Endothelial cell of umbilical vein (primary cell): Measurements from ENCODE around the gene GPD1. TPM values are rescaled to one million over a fixed set of nuclear protein-coding genes. Genes with fewer than 3 reads are reported as not detected.

Experiments used
- BruUV-seq: library from RNA; stranded (reverse); fragments of 400-500 nt; replicated peaks from 2 replicates; lab custom pipeline; 2021; lab: Mats Ljungman, UMichigan
- CTCF ChIA-PET: fragments of 300-600, 350-600 bp; sonication (Branson Sonifier 250); formaldehyde crosslinking; loops from one replicate; lab custom pipeline; 2021; ENCODE audit warnings: antibody characterized with exemption, inconsistent platforms; lab: Charles Lee
- POLR2A ChIA-PET: fragments of 300-600, 350-600 bp; sonication (Branson Sonifier 250); formaldehyde crosslinking; loops from one replicate; lab custom pipeline; 2021; ENCODE audit warnings: antibody characterized with exemption, inconsistent platforms; lab: Charles Lee
- DNase-seq: peaks from one replicate; pipeline ENCODE4 v3.0.0-alpha.2; 2011; ENCODE audit warnings: low read depth, low spot score
- FAIRE-seq: peaks from 2 replicates; lab custom pipeline; 2011; peaks lifted over from hg19 to GRCh38; lab: Jason Lieb, UNC
- H2AFZ ChIP-seq: 2 replicates; pipeline ENCODE4 v1.6.0; 2012; ENCODE audit warnings: low read depth, low read length, control low read depth, inconsistent platforms
- H3K27ac ChIP-seq: 2 replicates; pipeline ENCODE4 v1.5.1; 2011; ENCODE audit warnings: low read depth, mild to moderate bottlenecking, control low read depth, low read length, moderate library complexity; ENCODE audit not compliant: insufficient read depth
- H3K27me3 ChIP-seq, 2 experiments: 2 replicates each; pipeline versions ENCODE4 v1.6.0 to v1.6.1; 2011; ENCODE audit warnings: low read length in 2 of 2, mixed read lengths in 1 of 2; ENCODE audit not compliant: control insufficient read depth in 2 of 2, insufficient read depth in 2 of 2
- H3K36me3 ChIP-seq, 2 experiments: 2 replicates in 1 of 2; 3 replicates in 1 of 2; pipeline ENCODE4 v1.5.1; 2011; ENCODE audit warnings: low read length in 2 of 2, mild to moderate bottlenecking in 1 of 2, moderate library complexity in 1 of 2; ENCODE audit not compliant: control insufficient read depth in 2 of 2, insufficient read depth in 2 of 2; ENCODE audit errors: extremely low read depth in 1 of 2
- H3K4me1 ChIP-seq: 3 replicates; pipeline ENCODE4 v1.5.1; 2011; ENCODE audit warnings: mild to moderate bottlenecking, low read length; ENCODE audit not compliant: control insufficient read depth, insufficient read depth; ENCODE audit errors: extremely low read depth
- H3K4me2 ChIP-seq: 2 replicates; pipeline ENCODE4 v1.6.1; 2011; ENCODE audit warnings: low read length, control low read depth, mixed read lengths; ENCODE audit not compliant: insufficient read depth
- H3K4me3 ChIP-seq, 3 experiments: fragments of 200-600 bp in 1 of 3; sonication (generic), shearing (Covaris generic) in 1 of 3; replicated peaks in 1 of 3; 2 replicates each; pipeline ENCODE4 v1.5.1; 2011 to 2016; ENCODE audit warnings: control low read depth in 3 of 3, low read length in 3 of 3, mild to moderate bottlenecking in 2 of 3, inconsistent platforms in 1 of 3, low read depth in 1 of 3, moderate library complexity in 1 of 3; ENCODE audit not compliant: insufficient read depth in 1 of 3
- H3K79me2 ChIP-seq: 2 replicates; pipeline ENCODE4 v1.6.0; 2012; ENCODE audit warnings: low read length, inconsistent platforms; ENCODE audit not compliant: control insufficient read depth, insufficient read depth
- H3K9ac ChIP-seq: replicated peaks from 2 replicates; pipeline ENCODE3; 2011; ENCODE audit warnings: low read length, control low read depth; ENCODE audit not compliant: insufficient read depth; ENCODE audit errors: extremely low read depth
- H3K9me1 ChIP-seq: replicated peaks from 3 replicates; pipeline ENCODE4 v1.6.0; 2011; ENCODE audit warnings: mild to moderate bottlenecking, low read length; ENCODE audit not compliant: control insufficient read depth, insufficient read depth; ENCODE audit errors: extremely low read depth
- H3K9me3 ChIP-seq: replicated peaks from 2 replicates; pipeline ENCODE4 v1.5.1; 2012; ENCODE audit warnings: low read length, inconsistent platforms; ENCODE audit not compliant: control insufficient read depth, insufficient read depth
- H4K20me1 ChIP-seq: replicated peaks from 2 replicates; pipeline ENCODE3; 2011; ENCODE audit warnings: mild to moderate bottlenecking, low read length; ENCODE audit not compliant: control insufficient read depth, insufficient read depth; ENCODE audit errors: extremely low read depth
- CTCF ChIP-seq, 2 donors: IDR thresholded peaks; 1 replicate in 1 of 2; 2 replicates in 1 of 2; pipeline ENCODE4 v1.5.1; 2011; ENCODE audit warnings: low read length in 2 of 2, mild to moderate bottlenecking in 2 of 2, moderate library complexity in 2 of 2, control low read depth in 1 of 2, inconsistent platforms in 1 of 2, low read depth in 1 of 2; ENCODE audit not compliant: insufficient read depth in 1 of 2; ENCODE audit errors: extremely low read depth in 1 of 2
- EZH2 ChIP-seq: IDR thresholded peaks from 2 replicates; pipeline ENCODE4 v1.6.1; 2012; ENCODE audit warnings: borderline replicate concordance, low read depth, mild to moderate bottlenecking, moderate library complexity, low read length, inconsistent platforms; ENCODE audit not compliant: severe bottlenecking
- FOS ChIP-seq: IDR thresholded peaks from 2 replicates; pipeline ENCODE4 v1.6.1; 2011; ENCODE audit warnings: mild to moderate bottlenecking, low read length, moderate library complexity, borderline replicate concordance; ENCODE audit not compliant: insufficient read depth
- GATA2 ChIP-seq: IDR thresholded peaks from 2 replicates; pipeline ENCODE4 v1.7.0; 2011; ENCODE audit warnings: low read depth, mild to moderate bottlenecking, moderate library complexity, mixed read lengths, low read length; ENCODE audit not compliant: insufficient read length, insufficient read depth
- MAX ChIP-seq: IDR thresholded peaks from 2 replicates; pipeline ENCODE4 v1.6.1; 2011; ENCODE audit not compliant: insufficient read depth, insufficient read length
- POLR2A ChIP-seq: IDR thresholded peaks from 2 replicates; pipeline ENCODE4 v1.6.1; 2012; ENCODE audit warnings: low read depth, mild to moderate bottlenecking, control low read depth, low read length
- POLR2AphosphoS5 ChIP-seq: IDR thresholded peaks from 2 replicates; pipeline ENCODE4 v1.6.1; 2012; ENCODE audit warnings: low read depth, mild to moderate bottlenecking, control low read depth, low read length, moderate library complexity; ENCODE audit not compliant: insufficient read depth
- dilution Hi-C: fragments of 300-500 bp; cut with MboI; formaldehyde crosslinking; loops from one replicate; pipeline ENCODE4 v1.15.0; 2019; ENCODE audit warnings: low sequenced_read_pairs; ENCODE audit not compliant: extremely low pct_ligation_motif_present
- intact Hi-C: fragments of 100-400 bp; cut with micrococcal nuclease; formaldehyde crosslinking; loops from one replicate; pipeline ENCODE4 v1.10.0; 2022
- polyA plus RNA-seq, 4 experiments: library from polyadenylated mRNA; depleted of rRNA in 3 of 4; stranded (reverse) in 3 of 4; unstranded in 1 of 4; fragments of >200 nt; gene quantifications; 2 replicates each; pipeline versions ENCODE4 v1.2.1 to v1.2.3, GENCODE V29; 2011 to 2012; ENCODE audit warnings: missing spikeins in 1 of 4
- total RNA-seq: library from RNA; stranded (reverse); gene quantifications from 2 replicates; pipeline ENCODE4 v1.2.3, GENCODE V29; 2021

The GPD1 gene
- total and polyA plus RNA-seq, 2 donors (not counting 3 experiments of a cell fraction or from before 2014, with no cell fraction given) = 0.07 TPM; not detected in 1

GRCh38 chr12:50149311-50149710 lies 45.5 kb downstream of the GPD1 start:
- no peak overlapping the region for H3K9ac ChIP-seq
- H3K36me3 ChIP-seq = no peaks in the 10 kb centered on the region
- DNase-seq (no peak), FAIRE-seq (peak; percentile 58)
- no TSS peak for BruUV-seq
- no peak overlapping the region for H3K4me2 ChIP-seq
- H4K20me1 ChIP-seq = no peaks in the 10 kb centered on the region
- no peaks in the 10 kb centered on the region for H3K4me1 ChIP-seq
- no peak for TF ChIP-seq POLR2AphosphoS5
- TF ChIP-seq MAX = no peak
- TF ChIP-seq CTCF (IDR thresholded peaks at IDR 0.05; ENCODE audit: extremely low read depth in 1 of 2, insufficient read depth in 1 of 2, low read depth in 1 of 2, low read length in 2 of 2) = no peak
- TF ChIP-seq EZH2 = no peak
- TF ChIP-seq POLR2A = no peak
- TF ChIP-seq GATA2 = no peak
- TF ChIP-seq FOS = no peak
- H3K27me3 ChIP-seq = no peaks in the 10 kb centered on the region
- intact Hi-C loops (no loop called here), dilution Hi-C loops (no loop called here)
- no peak overlapping the region for H2AFZ ChIP-seq
- no peaks in the 10 kb centered on the region for H3K9me3 ChIP-seq
- no peak overlapping the region for H3K4me3 ChIP-seq
- ChIA-PET POLR2A (no interaction called here), CTCF (interaction anchor here (1.0 kb wide), 1 partner anchor 16 kb away, joined by 3 read pairs; no protein-coding TSS in a partner anchor)
- no peak overlapping the region for H3K27ac ChIP-seq
- peaks cover 15% of the 10 kb centered on the region for H3K79me2 ChIP-seq
- no peaks in the 10 kb centered on the region for H3K9me1 ChIP-seq
